GM23248 (cell line): ENCODE results near the gene SMAD1.

ENCODE experiments used
- EZH2 ChIP-seq: fragments of 200-600 bp; sonication (generic); IDR thresholded peaks from 2 replicates; pipeline ENCODE4 v1.6.1; 2018; ENCODE audit warnings: antibody characterized with exemption, mild to moderate bottlenecking; ENCODE audit not compliant: insufficient read depth, poor library complexity, severe bottlenecking
- EZH2phosphoT487 ChIP-seq: fragments of 200-600 bp; sonication (generic); IDR thresholded peaks from 2 replicates; pipeline ENCODE4 v1.6.1; 2018; ENCODE audit warnings: antibody characterized with exemption, moderate library complexity, mild to moderate bottlenecking, low read depth; ENCODE audit not compliant: insufficient read depth

DNA sequence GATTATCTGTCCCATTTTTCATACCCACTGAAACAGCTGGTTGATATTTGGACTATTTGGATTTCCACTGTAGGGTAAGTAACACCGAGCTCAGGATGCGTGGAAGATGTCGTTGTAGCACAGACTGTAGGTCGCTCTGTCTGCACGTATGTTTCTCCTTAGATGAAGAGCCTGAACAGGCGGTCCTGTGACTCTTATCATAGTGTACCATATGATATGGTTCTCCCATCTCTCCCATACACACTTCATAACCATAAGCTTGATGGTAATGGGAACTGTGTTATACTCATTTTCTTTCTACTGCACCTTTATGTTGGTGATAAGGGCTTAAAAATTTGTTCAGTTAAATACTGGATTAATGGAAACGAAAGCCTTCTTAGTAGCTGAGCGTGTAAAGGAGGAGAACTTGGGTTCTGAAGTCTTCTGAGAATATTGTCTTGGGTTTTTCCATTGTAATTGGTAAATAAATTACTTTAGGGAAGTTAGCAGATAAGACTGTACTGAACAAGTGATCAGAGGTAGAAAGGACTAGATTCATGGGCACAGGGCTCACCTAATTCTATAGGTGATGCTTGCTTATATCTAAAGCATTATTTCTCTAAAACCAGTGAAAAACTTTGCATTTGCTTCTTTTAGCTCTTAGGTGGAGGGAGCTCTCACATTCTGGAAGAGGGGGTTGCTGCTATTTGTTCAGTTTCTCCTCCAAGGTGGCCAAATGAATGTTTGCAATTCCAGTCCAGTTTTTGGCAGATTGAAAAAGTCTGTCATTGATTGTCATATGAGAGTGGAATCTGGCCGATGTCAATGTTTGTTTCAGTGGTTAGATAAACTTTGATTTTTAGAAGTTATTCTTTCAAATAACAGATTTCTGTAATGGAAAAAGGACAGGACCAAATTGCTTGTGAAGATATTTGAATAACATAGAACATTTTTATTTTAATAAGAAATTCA lies 15.8 kb downstream of the SMAD1 start:
- TF ChIP-seq EZH2phosphoT487, result no peak
- TF ChIP-seq EZH2, result no peak
